Peyer's patch (tissue), 4 donors: Measurements from ENCODE around the gene CCDC167.

Experiments used
- POLR2A ChIP-seq, 2 donors: fragments of 450-650 bp; IDR thresholded peaks; one replicate each; pipeline ENCODE4 v1.5.1; 2017; ENCODE audit warnings: antibody characterized with exemption in 2 of 2, mild to moderate bottlenecking in 2 of 2, moderate library complexity in 2 of 2
- TF ChIP-seq, protein P1 (sequence below), 6 experiments: fragments of 450-650 bp in 4 of 6; fragments of 200-600 bp in 2 of 6; sonication (generic) in 1 of 6; IDR thresholded peaks; one replicate each; pipeline ENCODE4 v1.5.1; 2017 to 2019; ENCODE audit warnings: antibody characterized with exemption in 6 of 6, mild to moderate bottlenecking in 3 of 6, moderate library complexity in 1 of 6

DNA sequence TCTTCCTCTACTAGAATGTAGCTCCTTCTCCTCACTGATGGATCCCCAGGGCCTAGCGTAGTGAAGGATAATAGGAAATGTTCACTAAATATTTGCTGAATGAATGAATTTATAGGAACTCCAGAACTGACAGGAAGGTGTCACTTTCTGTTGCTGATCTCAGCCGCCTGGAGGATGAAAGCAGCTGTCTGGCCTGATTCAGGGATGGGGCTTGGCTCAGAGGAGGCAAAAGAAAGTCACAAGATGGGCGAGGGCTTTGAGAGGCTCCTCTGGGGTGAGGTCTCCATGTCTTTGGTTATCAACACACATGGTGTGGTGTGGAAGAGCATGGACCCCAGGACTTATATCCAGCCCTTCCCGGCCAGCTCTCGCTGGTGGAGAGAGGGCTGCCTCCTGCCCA is 11.5 kb upstream of the CCDC167 start:
- TF ChIP-seq, protein P1, sequence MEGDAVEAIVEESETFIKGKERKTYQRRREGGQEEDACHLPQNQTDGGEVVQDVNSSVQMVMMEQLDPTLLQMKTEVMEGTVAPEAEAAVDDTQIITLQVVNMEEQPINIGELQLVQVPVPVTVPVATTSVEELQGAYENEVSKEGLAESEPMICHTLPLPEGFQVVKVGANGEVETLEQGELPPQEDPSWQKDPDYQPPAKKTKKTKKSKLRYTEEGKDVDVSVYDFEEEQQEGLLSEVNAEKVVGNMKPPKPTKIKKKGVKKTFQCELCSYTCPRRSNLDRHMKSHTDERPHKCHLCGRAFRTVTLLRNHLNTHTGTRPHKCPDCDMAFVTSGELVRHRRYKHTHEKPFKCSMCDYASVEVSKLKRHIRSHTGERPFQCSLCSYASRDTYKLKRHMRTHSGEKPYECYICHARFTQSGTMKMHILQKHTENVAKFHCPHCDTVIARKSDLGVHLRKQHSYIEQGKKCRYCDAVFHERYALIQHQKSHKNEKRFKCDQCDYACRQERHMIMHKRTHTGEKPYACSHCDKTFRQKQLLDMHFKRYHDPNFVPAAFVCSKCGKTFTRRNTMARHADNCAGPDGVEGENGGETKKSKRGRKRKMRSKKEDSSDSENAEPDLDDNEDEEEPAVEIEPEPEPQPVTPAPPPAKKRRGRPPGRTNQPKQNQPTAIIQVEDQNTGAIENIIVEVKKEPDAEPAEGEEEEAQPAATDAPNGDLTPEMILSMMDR (IDR thresholded peaks at IDR 0.05), result no peak
- TF ChIP-seq POLR2A (IDR thresholded peaks at IDR 0.05), result no peak
